WTC11 (cell line): Measurements from ENCODE around the gene ABL1. TPM values are rescaled to one million over a fixed set of nuclear protein-coding genes. Genes with fewer than 3 reads are reported as not detected.
A peak's percentile ranks its signal among the peaks of the same experiment; 100 is the strongest.

ENCODE experiments used
- ATAC-seq: fragments of 200-7000 bp; cut with Tn5 transposase; 2 replicates; pipeline ENCODE4 v1.10.0; 2021; ENCODE audit warnings: mild to moderate bottlenecking, moderate library complexity
- CTCF ChIA-PET: fragments of 300-600 bp; sonication (Branson Sonifier 250); formaldehyde crosslinking; loops from one replicate; lab custom pipeline; 2021; ENCODE audit warnings: antibody characterized with exemption; lab: Charles Lee
- POLR2A ChIA-PET: fragments of 350-600 bp; sonication (Branson Sonifier 250); formaldehyde crosslinking; loops from one replicate; lab custom pipeline; 2021; ENCODE audit warnings: antibody characterized with exemption; lab: Charles Lee
- DNase-seq: peaks from one replicate; pipeline ENCODE4 v3.0.0; 2021; ENCODE audit warnings: low spot score
- H3K27ac Mint-ChIP-seq: 2 replicates; pipeline ENCODE4 v1.8.0; 2021; ENCODE audit warnings: mixed read lengths
- H3K27me3 Mint-ChIP-seq: 2 replicates; pipeline ENCODE4 v1.8.0; 2021; ENCODE audit warnings: low read depth, mild to moderate bottlenecking, moderate library complexity, mixed read lengths
- H3K36me3 Mint-ChIP-seq: 2 replicates; pipeline ENCODE4 v1.8.0; 2021; ENCODE audit warnings: mixed read lengths
- H3K4me1 Mint-ChIP-seq: 2 replicates; pipeline ENCODE4 v1.8.0; 2022; ENCODE audit warnings: mixed read lengths
- H3K4me3 Mint-ChIP-seq: 2 replicates; pipeline ENCODE4 v1.8.0; 2021; ENCODE audit warnings: mild to moderate bottlenecking, moderate library complexity, mixed read lengths
- H3K9me3 Mint-ChIP-seq: 2 replicates; pipeline ENCODE4 v1.8.0; 2021; ENCODE audit warnings: mixed read lengths
- FOXP4 ChIP-seq: sonication (generic); formaldehyde crosslinking; IDR thresholded peaks from 2 replicates; pipeline ENCODE4 v1.8.0; 2022; ENCODE audit warnings: mild to moderate bottlenecking, missing genetic modification reagents
- GTF2I ChIP-seq: fragments of 250-450 bp; sonication (Bioruptor Pico); conservative IDR thresholded peaks from 2 replicates; pipeline ENCODE4 v1.4.0; 2021; ENCODE audit warnings: mild to moderate bottlenecking
- MAX ChIP-seq: sonication (generic); formaldehyde crosslinking; IDR thresholded peaks from 2 replicates; pipeline ENCODE4 v1.8.0; 2022; ENCODE audit warnings: mild to moderate bottlenecking, missing genetic modification reagents
- MYBL2 ChIP-seq: sonication (generic); formaldehyde crosslinking; IDR thresholded peaks from 2 replicates; pipeline ENCODE4 v1.8.1; 2023; ENCODE audit warnings: mild to moderate bottlenecking, moderate library complexity, missing genetic modification reagents
- NFYB ChIP-seq: sonication (generic); formaldehyde crosslinking; conservative IDR thresholded peaks from 2 replicates; pipeline ENCODE4 v1.8.0; 2022; ENCODE audit warnings: low read depth, missing genetic modification reagents
- PRDM15 ChIP-seq: sonication (generic); formaldehyde crosslinking; IDR thresholded peaks from 2 replicates; pipeline ENCODE4 v1.8.0; 2022; ENCODE audit warnings: missing genetic modification reagents
- PRRX2 ChIP-seq: fragments of 250-450 bp; sonication (Bioruptor Pico); IDR thresholded peaks from 2 replicates; pipeline ENCODE4 v1.8.0; 2021; ENCODE audit warnings: mild to moderate bottlenecking
- TEAD1 ChIP-seq: sonication (generic); formaldehyde crosslinking; IDR thresholded peaks from 2 replicates; pipeline ENCODE4 v1.8.0; 2022; ENCODE audit warnings: mild to moderate bottlenecking, missing genetic modification reagents
- ZNF263 ChIP-seq: sonication (generic); formaldehyde crosslinking; IDR thresholded peaks from 2 replicates; pipeline ENCODE4 v1.8.1; 2022; ENCODE audit warnings: low read depth, mild to moderate bottlenecking, moderate library complexity, missing genetic modification reagents
- ZNF671 ChIP-seq: fragments of 250-450 bp; sonication (Bioruptor Pico); IDR thresholded peaks from 2 replicates; pipeline ENCODE4 v1.8.0; 2021; ENCODE audit warnings: mild to moderate bottlenecking
- total RNA-seq: library from RNA; stranded (reverse); gene quantifications from 3 replicates; pipeline ENCODE4 v1.2.3, GENCODE V29; 2021

The ABL1 gene
- total RNA-seq, 1 experiment from 2014 or later: 104 TPM

GRCh38 chr9:130935648-130936271, 100.7 kb downstream of the ABL1 start:
- ATAC-seq: no peak
- Mint-ChIP-seq H3K4me1 (peaks cover 54% of the 10 kb centered on the region), H3K9me3 (no peaks in the 10 kb centered on the region), H3K27me3 (peaks cover 33% of the 10 kb centered on the region), H3K27ac (no peak overlapping the region)
- ChIA-PET CTCF (interaction anchor here (0.8 to 3.9 kb wide), 9 partner anchors 9 to 235 kb away, joined by 3 to 21 read pairs (median 6); no protein-coding TSS in a partner anchor), POLR2A (no interaction called here)
- peak; percentile 72; the same call in 1 of the 2 replicates for TF ChIP-seq GTF2I (CRISPR knock-in tag)
- no peak for TF ChIP-seq MYBL2 (CRISPR knock-in tag)
- TF ChIP-seq, all 79 proteins: peak for 1
- no peaks in the 10 kb centered on the region for H3K36me3 Mint-ChIP-seq
- no peak for DNase-seq
- no peak overlapping the region; the same call in 1 of the 2 replicates for H3K4me3 Mint-ChIP-seq

- POLR2A ChIA-PET: no interaction called here
- ATAC-seq (peak; percentile 52), DNase-seq (peak; percentile 70)
- H3K9me3 Mint-ChIP-seq: no peaks in the 10 kb centered on the region
- peaks cover 41% of the 10 kb centered on the region for H3K27me3 Mint-ChIP-seq
- peak overlapping the region; percentile 47 for H3K4me3 Mint-ChIP-seq
- H3K36me3 Mint-ChIP-seq: no peaks in the 10 kb centered on the region
- H3K27ac Mint-ChIP-seq: peak overlapping the region; percentile 81; the same call in 1 of the 2 replicates
- H3K4me1 Mint-ChIP-seq: peaks cover 59% of the 10 kb centered on the region
- CTCF ChIA-PET: interaction anchor here (0.6 to 3.1 kb wide), 11 partner anchors 10 to 243 kb away, joined by 3 to 21 read pairs (median 5); partner anchors contain the start of gene EXOSC2
- peak; percentile 43; the same call in 1 of the 2 replicates for TF ChIP-seq TEAD1
- TF ChIP-seq PRDM15 (CRISPR knock-in tag): peak; percentile 95
- TF ChIP-seq ZNF671 (CRISPR knock-in tag): no peak
- no peak for TF ChIP-seq ZNF263
- no peak for TF ChIP-seq NFYB (CRISPR knock-in tag)
- TF ChIP-seq MAX (CRISPR knock-in tag): peak; percentile 30; the same call in 1 of the 2 replicates
- no peak for TF ChIP-seq PRRX2 (CRISPR knock-in tag)
- TF ChIP-seq FOXP4 (CRISPR knock-in tag): no peak
These were observed 101.4 kb downstream of the ABL1 start for GRCh38 chr9:130936285-130937117.

Other genes with a start within 250 kb of the ABL1 start
- gene PRDM12, start 170.7 kb upstream of the ABL1 start, total RNA-seq: 0.07 to 0.09 TPM in 2 of 3 replicates, not detected in the other
- 76.1 to 80.3 TPM (median 79.2 TPM) in 3 replicates for gene EXOSC2, start 141.5 kb upstream of the ABL1 start, total RNA-seq
- gene QRFP, start 61.6 kb downstream of the ABL1 start, total RNA-seq: not detected in 3 replicates
- gene FIBCD1, start 104.0 kb downstream of the ABL1 start, total RNA-seq: 6.6 to 9.1 TPM (median 8.8 TPM) in 3 replicates
- gene LAMC3, start 173.9 kb downstream of the ABL1 start, total RNA-seq: 35.9 to 50.9 TPM (median 36.0 TPM) in 3 replicates